D341Med (cell line): ENCODE data around the gene CCDC88B.
A peak's percentile ranks its signal among the peaks of the same experiment; 100 is the strongest.

ENCODE experiments used
- DNase-seq: peaks from one replicate; pipeline ENCODE4 v3.0.0; 2012; ENCODE audit warnings: low spot score

CCDC88B gene, protein sequence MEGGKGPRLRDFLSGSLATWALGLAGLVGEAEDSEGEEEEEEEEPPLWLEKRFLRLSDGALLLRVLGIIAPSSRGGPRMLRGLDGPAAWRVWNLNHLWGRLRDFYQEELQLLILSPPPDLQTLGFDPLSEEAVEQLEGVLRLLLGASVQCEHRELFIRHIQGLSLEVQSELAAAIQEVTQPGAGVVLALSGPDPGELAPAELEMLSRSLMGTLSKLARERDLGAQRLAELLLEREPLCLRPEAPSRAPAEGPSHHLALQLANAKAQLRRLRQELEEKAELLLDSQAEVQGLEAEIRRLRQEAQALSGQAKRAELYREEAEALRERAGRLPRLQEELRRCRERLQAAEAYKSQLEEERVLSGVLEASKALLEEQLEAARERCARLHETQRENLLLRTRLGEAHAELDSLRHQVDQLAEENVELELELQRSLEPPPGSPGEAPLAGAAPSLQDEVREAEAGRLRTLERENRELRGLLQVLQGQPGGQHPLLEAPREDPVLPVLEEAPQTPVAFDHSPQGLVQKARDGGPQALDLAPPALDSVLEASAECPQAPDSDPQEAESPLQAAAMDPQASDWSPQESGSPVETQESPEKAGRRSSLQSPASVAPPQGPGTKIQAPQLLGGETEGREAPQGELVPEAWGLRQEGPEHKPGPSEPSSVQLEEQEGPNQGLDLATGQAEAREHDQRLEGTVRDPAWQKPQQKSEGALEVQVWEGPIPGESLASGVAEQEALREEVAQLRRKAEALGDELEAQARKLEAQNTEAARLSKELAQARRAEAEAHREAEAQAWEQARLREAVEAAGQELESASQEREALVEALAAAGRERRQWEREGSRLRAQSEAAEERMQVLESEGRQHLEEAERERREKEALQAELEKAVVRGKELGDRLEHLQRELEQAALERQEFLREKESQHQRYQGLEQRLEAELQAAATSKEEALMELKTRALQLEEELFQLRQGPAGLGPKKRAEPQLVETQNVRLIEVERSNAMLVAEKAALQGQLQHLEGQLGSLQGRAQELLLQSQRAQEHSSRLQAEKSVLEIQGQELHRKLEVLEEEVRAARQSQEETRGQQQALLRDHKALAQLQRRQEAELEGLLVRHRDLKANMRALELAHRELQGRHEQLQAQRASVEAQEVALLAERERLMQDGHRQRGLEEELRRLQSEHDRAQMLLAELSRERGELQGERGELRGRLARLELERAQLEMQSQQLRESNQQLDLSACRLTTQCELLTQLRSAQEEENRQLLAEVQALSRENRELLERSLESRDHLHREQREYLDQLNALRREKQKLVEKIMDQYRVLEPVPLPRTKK (N-terminal part only)

DNA sequence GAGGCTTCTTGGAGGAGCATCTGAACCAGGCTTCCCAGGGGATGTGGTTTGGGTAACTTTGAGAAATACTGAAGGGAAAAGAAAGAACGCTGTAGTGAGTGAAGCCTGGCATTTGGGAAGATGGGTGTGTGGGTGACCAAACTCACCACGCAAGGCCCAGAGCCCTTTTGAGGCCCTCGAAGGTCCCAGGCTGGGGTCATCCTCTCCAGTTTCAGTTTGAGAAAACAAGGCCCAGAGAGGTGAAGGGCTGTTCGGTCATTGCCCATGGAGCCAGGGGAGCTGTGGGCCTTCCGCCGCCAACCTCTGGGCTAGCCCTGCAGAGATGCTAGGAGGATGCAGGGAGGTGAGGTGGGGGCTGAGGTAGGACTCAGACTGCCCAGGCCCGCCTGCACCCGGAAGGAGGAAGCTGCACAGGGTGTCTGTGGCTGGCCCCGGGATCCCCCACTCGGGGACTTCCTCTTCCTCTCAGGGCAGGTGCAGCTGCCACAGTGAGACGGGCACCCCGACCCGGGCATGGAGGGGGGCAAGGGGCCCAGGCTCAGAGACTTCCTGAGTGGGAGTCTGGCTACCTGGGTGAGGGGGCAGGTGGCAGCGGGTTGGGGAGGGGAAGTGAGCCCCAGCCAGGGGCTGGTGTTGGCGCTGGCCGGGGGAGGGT, at the start of gene CCDC88B:
CCDC88B (plus strand) TSS at position 451 of the 655 bp plus-strand sequence; CDS start at position 514, 63 bp downstream.
- no peak for DNase-seq

DNA sequence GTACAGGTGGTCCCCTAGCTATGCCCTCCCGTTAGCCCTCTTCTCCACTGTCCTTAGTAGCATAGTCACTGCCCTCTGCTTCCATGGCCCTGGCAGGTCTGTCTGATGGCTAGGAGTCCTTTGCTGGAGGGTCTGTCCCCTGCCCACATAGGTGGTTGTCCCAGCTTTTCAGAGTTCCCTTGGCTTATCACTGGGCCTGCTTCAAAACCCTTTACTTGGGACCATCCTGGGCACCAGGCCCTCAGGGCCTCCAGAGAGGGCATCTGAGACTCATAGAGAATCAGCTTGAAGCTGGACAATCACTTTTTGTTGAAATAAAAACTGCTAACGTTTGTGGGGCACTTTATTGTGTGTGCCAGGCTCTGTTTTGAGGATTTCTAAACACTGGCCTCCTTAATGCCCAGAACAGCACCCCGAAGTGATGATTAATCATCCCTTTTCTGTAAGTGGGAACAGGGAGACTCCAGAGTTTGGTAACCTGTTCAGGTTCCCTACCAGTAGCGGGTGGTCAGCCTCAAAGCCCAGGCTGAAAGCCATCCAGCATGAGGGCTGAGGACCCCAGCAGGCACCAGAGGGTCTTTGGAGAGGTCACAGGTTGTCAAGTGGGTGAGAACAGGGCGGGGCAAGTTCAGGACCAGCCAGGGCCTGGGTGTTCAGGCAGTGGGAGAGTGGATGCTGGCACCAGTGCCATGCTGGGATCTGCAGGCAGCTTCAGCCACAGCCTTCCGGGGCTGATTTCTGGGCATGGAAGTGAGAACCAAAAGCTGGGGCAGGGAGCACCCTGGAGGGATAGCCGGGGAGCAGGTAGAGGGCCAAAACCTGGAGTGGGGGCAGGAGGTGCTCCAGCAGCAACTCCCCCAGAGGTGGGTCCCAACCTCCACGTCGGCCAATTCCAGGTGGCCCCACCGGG, 49.4 kb upstream of the CCDC88B start:
- DNase-seq: no peak

DNA sequence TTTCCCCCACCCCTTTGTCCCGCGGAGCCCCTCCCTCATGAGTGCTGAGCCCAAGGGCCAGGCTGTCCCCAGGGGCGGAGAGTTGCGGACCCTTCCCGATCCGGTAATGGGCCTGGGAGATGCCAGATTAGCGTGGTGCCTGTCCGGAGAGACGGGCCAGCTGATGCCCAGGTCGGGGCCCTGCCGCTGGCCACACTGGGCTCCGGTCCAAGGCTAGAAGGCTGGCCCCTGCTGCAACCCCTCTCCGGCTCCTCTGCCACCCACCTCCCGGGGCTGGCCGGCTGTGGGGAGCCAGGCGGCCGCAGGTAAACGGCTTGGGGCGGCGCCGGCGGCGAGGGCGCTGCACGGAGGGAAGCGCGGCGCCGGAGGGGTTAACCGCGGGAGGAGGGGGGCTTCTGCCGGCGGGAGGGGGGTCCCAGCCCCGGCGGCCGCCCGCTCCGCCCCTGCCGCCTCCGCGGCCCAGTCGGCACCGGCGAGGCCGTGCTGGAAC, 48.7 kb upstream of the CCDC88B start, which contains the start of gene KCNK4:
KCNK4 (plus strand) TSS at position 41 of the 490 bp plus-strand sequence. CDS start 1,717 bp downstream, outside the sequence.
- peak; percentile 35 for DNase-seq

DNA sequence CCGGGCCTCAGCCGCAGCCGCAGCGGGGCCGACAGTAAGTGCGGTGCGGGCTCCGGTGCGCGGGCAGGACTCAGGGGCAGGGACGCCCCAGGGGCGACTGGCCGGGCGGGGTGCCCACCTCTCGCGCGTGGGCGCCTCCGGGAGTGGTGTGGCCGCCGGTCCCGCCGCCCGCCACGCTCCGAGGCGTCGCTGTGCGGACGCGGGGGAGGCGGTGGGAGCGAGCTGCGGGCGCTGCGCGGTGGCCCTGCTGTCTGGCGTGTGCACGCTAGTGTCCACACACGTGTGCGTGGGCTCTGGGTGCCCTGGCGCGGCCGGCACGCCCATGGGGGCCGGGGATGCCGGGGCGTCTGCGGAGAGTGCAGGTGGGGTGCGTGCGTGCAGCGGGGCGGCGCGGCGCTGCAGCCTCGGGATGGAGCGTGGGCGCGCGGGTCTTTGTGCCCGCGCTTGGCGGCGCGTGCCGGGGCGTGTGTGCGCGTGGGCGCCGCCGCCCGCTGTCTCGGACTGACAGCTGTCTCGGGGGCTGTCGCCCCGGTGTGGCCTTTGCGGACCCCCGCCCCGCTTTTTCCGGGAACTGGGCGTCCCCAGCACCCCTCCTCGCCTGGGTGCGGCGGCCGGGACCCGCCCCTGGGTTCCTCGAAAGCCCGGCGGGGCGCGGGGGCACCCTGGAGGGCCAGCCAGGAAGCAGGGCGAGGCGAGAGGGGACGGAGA, 48.1 kb upstream of the CCDC88B start:
- peak; percentile 65 for DNase-seq

DNA sequence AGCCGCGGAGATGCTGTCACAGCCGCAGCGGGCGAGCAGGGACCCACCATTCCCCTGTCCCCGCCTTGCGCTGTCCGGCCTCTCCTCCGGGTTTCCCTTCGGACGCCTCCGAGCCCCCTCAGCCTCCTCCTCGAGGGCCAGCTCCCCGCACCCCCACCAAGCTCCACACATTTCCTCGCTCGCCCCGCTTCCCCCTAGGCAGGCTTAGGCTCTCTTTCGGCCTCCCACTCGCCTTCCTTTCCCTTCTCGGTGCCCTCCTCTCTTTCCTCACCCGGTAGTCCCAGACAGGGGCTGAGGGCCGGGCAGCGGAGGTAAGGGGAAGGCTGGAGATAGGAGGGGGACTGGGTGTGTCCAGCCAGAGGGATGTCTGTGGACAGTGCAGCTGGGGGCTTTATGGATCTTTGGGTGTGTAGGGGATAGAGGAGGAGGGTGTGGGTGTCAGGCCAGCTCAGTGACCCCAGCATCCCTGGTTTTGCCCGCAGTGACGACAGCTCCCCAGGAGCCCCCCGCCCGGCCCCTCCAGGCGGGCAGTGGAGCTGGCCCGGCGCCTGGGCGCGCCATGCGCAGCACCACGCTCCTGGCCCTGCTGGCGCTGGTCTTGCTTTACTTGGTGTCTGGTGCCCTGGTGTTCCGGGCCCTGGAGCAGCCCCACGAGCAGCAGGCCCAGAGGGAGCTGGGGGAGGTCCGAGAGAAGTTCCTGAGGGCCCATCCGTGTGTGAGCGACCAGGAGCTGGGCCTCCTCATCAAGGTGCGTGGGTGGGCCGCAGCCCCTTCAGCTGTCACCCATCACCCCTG, 47.3 kb upstream of the CCDC88B start:
- DNase-seq: no peak

DNA sequence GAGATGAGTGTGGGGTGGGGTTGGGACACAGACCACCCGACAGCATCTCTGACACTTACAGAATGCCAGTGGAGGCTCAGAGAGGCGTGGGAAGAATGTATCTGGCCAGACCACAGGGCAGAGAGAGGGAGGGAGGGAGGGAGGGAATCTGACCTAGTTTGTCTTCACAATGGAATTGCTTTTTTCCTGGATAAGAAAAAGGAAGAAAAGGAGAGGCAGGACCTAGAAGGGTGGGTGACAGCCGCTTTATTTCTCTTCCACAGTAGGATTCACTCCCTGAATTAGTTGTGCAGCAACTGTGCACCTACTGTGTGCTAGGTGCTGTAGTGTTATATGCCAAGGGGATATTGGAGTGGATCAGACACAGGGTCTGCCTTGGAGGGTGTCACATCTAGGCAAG, 45.2 kb upstream of the CCDC88B start:
- no peak for DNase-seq

DNA sequence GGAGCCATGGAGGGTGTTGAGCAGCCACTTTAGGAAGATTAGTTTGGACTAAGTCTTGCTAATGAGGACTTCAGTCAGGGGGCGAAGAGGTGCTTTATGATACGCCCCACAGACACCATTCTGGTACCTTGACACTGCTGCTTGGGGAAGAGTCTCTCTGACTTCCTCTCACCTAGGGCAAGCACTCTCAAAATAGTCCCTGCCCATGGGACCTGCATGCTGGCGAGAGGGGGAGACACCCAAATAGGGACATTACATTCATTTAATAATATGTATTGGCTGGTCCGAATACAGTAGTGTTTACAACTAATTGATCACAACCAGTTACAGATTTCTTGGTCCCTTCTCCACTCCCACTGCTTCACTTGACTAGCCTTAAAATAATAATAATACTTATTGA, 44.2 kb upstream of the CCDC88B start:
- DNase-seq: no peak

DNA sequence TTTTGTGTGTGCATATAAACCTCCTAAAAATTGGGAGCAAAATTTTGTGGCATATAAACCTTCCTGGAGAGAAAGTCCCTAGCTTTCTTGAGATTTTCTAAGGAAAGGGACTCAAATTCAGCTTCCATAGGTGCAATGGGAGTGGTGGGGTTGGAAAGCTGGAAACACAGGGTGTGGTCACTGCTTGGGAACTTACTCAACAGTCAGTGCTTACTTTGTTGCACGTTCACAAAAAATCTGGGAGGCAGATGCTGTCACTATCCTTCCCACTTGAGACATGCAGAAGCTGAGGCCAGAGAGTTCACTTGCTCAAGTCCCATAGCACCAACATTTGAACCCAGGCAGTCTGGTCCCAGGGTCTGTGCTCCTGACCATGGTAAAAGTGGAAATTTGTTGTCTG, 43.8 kb upstream of the CCDC88B start:
- no peak for DNase-seq

DNA sequence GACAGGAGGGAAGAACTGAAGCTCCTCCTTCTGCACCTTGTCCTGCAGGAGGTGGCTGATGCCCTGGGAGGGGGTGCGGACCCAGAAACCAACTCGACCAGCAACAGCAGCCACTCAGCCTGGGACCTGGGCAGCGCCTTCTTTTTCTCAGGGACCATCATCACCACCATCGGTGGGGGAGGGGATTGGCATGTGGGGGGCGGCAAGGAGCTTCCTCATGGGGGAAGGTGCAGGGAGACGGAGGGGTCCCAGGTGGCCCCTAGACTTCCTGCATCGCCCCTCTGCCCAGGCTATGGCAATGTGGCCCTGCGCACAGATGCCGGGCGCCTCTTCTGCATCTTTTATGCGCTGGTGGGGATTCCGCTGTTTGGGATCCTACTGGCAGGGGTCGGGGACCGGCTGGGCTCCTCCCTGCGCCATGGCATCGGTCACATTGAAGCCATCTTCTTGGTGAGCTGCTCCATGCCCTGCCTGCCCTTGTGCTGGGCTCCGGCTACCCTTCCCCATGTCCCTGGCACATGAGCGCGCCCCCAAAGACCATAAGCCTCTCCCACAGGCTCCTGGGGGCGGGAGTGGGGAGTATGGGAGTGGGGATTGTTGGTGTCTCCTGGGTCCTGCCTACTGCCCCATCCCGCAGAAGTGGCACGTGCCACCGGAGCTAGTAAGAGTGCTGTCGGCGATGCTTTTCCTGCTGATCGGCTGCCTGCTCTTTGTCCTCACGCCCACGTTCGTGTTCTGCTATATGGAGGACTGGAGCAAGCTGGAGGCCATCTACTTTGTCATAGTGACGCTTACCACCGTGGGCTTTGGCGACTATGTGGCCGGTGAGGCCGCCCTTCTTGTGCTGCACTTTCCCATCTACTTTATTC, 42.9 kb upstream of the CCDC88B start:
- DNase-seq: no peak

DNA sequence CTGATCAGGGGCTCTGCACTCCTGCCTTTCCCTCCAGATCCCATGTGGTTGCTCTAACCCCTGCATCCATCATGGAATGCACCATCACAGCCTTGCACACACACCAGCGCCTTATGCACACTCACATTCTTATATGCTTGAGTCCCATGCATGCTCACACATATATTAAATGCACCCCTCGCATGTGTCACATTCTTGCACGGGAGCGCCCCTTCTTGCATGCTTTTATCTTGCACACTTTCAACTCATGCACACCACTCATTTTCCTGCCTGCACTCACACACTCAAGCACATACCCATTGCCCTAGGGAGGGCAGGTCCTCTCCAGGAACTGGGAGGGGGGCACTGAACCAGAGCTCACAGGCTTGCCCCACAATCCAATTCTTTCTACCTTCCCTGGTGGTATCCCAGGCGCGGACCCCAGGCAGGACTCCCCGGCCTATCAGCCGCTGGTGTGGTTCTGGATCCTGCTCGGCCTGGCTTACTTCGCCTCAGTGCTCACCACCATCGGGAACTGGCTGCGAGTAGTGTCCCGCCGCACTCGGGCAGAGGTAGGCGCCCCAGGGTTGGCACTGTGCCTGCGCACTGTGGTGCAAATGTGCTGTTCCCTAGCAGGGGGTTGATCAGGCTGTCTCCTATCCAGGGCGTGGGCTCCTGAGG, 42.2 kb upstream of the CCDC88B start:
- DNase-seq: no peak

DNA sequence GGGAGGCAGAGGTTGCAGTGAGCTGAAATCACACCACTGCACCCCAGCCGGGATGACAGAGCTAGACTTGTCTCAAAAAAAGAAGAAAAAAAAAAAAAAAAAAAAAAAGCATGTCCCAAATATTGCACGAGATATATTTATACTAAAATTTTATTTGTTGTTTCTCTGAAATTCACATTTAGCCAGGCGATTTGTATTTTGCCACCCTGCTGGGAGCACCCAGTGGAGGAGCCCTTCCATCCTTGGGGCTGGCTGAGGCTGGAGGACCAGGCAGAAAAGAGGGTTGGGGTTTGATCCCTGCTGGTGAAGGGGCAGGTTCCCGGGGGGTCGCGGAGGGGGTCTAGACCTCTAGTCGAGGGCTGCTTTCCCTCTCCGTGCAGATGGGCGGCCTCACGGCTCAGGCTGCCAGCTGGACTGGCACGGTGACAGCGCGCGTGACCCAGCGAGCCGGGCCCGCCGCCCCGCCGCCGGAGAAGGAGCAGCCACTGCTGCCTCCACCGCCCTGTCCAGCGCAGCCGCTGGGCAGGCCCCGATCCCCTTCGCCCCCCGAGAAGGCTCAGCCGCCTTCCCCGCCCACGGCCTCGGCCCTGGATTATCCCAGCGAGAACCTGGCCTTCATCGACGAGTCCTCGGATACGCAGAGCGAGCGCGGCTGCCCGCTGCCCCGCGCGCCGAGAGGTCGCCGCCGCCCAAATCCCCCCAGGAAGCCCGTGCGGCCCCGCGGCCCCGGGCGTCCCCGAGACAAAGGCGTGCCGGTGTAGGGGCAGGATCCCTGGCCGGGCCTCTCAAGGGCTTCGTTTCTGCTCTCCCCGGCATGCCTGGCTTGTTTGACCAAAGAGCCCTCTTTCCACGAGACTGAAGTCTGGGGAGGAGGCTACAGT, 40.8 kb upstream of the CCDC88B start:
- no peak for DNase-seq

DNA sequence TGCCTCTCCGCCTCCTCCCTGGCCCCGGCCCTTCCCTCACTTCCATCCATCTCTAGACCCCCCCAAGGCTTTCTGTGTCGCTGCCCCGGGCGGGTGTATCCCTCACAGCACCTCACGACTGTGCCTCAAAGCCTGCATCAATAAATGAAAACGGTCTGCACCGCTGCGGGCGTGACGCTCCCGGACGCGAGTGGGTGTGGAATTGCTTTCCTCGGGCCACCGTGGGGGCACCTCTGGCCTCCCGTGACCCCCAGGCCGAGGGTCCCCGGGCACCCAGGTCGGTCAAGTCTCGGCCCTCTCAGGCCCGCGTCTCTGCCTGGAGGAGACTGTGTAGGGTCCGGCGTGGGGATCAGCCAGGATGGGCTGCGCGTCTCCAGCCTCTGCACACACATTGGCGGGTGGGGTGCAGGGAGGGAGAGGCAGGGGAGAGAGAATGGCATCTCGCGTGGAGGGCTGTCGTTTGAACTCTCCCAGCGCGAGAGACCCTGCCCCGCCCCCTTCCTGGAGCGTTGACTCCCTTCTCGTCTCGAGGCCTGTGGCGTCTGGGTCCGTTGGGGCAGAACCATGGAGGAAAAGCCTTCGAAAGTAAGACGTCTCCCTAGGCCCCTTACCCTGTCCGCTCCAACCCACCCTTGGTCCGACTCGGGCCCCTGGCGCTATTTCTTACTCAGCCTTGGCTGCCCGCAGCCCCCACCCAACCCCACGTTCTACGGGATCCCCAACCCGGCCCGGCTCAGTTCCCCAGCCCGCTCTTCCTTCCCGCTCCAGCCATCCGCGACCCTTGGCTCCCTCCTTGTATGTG, 40.0 kb upstream of the CCDC88B start, which contains the start of gene CATSPERZ:
CATSPERZ (plus strand) TSS at position 512 of the 802 bp plus-strand sequence; CDS start at position 565, 53 bp downstream.
- DNase-seq: no peak

DNA sequence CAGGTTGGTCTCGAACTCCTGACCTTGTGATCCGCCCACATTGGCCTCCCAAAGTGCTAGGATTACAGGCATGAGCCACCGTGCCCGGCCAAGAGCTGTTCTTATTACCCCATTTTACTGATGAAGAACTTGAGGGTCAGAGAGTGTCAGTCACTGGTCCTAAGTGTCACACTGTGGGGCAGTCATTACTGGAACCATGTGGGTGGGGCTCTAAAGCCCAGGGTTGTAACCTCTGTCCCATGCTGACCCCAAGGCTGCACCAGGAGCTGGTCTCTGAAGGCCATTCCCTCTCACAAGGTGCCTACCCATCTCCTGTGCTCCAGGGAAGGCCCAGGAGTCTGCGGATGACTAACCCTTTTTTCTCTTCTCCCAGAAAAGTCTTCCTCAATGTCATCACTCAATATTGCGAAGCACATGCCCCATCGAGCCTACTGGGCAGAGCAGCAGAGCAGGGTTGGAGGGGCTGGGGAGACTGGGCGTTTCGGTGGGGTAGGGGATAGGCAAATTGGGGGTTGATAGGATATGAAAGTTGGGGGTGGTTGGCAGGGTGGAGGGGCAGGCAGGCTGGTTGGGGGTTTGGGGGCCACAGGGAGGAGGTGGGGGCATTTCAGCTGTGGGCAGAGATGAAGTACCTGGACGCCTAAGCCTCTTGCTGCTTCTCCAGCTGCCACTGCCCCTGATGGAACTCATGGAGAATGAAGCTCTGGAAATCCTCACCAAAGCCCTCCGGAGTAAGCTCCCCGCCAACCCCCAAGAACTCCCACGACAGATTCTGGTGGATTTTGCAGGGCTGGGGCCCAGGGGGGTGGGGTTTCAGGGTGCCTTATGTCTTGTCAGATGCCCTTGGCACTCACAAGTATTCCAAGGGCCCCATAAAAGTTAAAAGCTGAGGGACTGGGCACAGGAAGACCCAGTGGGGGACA, 36.6 kb upstream of the CCDC88B start:
- DNase-seq: no peak

DNA sequence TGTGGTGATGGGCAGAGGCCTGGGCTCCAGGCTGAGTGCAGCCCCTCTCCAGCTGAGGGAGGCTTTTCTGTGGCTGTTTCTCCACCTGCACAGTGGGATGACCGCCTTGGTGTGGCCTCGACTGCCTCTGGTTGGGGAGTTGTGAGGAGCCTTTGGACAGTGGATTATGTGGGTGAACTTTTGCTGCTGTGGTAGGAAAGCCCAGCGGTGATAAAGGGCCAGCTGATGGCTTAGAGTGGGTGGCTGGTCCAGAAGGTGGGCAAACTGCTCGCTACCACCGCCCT, 36.0 kb upstream of the CCDC88B start:
- DNase-seq: no peak
